HT1080 (cell line): ENCODE data around the gene CCT8L2. TPM values are rescaled to one million over a fixed set of nuclear protein-coding genes. Genes with fewer than 3 reads are reported as not detected.
"Not testable (repeated sequence)": the region's sequence is repeated elsewhere in the genome, so short reads cannot be mapped to it uniquely, and the experiment has no call there.

ENCODE experiments used
- DNase-seq: peaks from one replicate; pipeline ENCODE4 v3.0.0-alpha.2; 2015; ENCODE audit warnings: low read depth
- total RNA-seq: library from RNA; depleted of rRNA; stranded (reverse); fragments of >200 nt; shearing (Covaris generic); gene quantifications from 2 replicates; pipeline ENCODE4 v1.2.3, GENCODE V29; 2014

Gene CCT8L2
- total RNA-seq, 1 experiment from 2014 or later = not detected

GRCh38 chr22:16595251-16595650, 2.6 kb upstream of the CCT8L2 start:
- DNase-seq = not testable (repeated sequence)

- no peak for DNase-seq
Measured at GRCh38 chr22:16594026-16594425, 1.4 kb upstream of the CCT8L2 start.

GRCh38 chr22:16592231-16592630, 379 bp downstream of the CCT8L2 start:
- not testable (repeated sequence) for DNase-seq

GRCh38 chr22:16591136-16591535, 1.5 kb downstream of the CCT8L2 start:
- not testable (repeated sequence) for DNase-seq

- DNase-seq = peak; percentile 3
Measured at GRCh38 chr22:16586991-16587390, 5.6 kb downstream of the CCT8L2 start.

GRCh38 chr22:16586170-16586569, 6.4 kb downstream of the CCT8L2 start:
- no peak for DNase-seq

GRCh38 chr22:16580872-16581271, 11.7 kb downstream of the CCT8L2 start:
- not testable (repeated sequence) for DNase-seq

- DNase-seq = not testable (repeated sequence)
Measured at GRCh38 chr22:16569240-16569834, 23.3 kb downstream of the CCT8L2 start.

GRCh38 chr22:16568425-16568758, 24.2 kb downstream of the CCT8L2 start:
- no peak for DNase-seq

- not testable (repeated sequence) for DNase-seq
Measured at GRCh38 chr22:16567617-16568424, 24.8 kb downstream of the CCT8L2 start.

GRCh38 chr22:16566421-16567151, 26.0 kb downstream of the CCT8L2 start:
- DNase-seq = not testable (repeated sequence)

GRCh38 chr22:16565585-16566420, 26.8 kb downstream of the CCT8L2 start:
- not testable (repeated sequence) for DNase-seq

GRCh38 chr22:16564837-16565584, 27.6 kb downstream of the CCT8L2 start:
- not testable (repeated sequence) for DNase-seq

- no peak for DNase-seq
Measured at GRCh38 chr22:16563555-16564520, 28.8 kb downstream of the CCT8L2 start.

- no peak for DNase-seq
Measured at GRCh38 chr22:16562711-16563554, 29.7 kb downstream of the CCT8L2 start.

GRCh38 chr22:16561093-16561658, 31.4 kb downstream of the CCT8L2 start:
- not testable (repeated sequence) for DNase-seq

GRCh38 chr22:16560651-16561050, 32.0 kb downstream of the CCT8L2 start:
- not testable (repeated sequence) for DNase-seq

GRCh38 chr22:16559996-16560395, 32.6 kb downstream of the CCT8L2 start:
- DNase-seq = not testable (repeated sequence)
